ENCODE data around the gene ACBD3.

DNA sequence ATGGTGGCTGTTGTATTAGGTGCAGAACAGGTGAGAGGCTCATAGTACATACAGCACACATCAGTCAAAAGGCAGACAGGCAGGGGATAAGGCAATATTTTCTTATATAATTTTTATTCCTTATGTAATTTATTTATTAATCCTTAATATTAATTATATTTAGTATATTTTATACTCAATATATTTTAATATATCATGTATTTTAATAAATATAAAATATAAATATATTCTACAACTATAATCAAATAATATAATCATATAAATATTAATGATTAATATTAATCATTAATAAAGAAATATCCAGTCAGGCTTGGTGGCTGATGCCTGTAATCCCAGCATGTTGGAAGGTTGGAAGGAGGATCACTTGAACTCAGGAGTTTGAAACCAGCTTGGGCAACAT lies 17.7 kb upstream of the ACBD3 start:
- TF ChIP-seq CTCF (IDR thresholded peaks at IDR 0.05) = no peak
- no peak for TF ChIP-seq POLR2A (IDR thresholded peaks at IDR 0.05)
